Esophagus muscularis mucosa (tissue), 4 donors: ENCODE results near the gene PRAMEF2. TPM values are rescaled to one million over a fixed set of nuclear protein-coding genes. Genes with fewer than 3 reads are reported as not detected.
A peak's percentile ranks its signal among the peaks of the same experiment; 100 is the strongest.
"Not testable (repeated sequence)": the region's sequence is repeated elsewhere in the genome, so short reads cannot be mapped to it uniquely, and the experiment has no call there.

ENCODE experiments used
- DNase-seq: peaks from one replicate; pipeline ENCODE4 v3.0.0-alpha.2; 2017; ENCODE audit errors: extremely low spot score
- H3K27ac ChIP-seq, 4 donors: fragments of 200-600 bp; sonication (generic); replicated peaks in 1 of 4; 1 replicate in 3 of 4; 2 replicates in 1 of 4; pipeline ENCODE4 v1.5.1; 2016 to 2019; ENCODE audit warnings: mild to moderate bottlenecking in 1 of 4
- H3K27me3 ChIP-seq, 4 donors: fragments of 200-600 bp; sonication (generic); one replicate each; pipeline versions ENCODE4 v1.5.1 to v1.6.0; 2016 to 2019
- H3K36me3 ChIP-seq, 4 donors: fragments of 200-600 bp; sonication (generic); one replicate each; pipeline ENCODE4 v1.5.1; 2016 to 2019
- H3K4me1 ChIP-seq, 4 donors: fragments of 200-600 bp; sonication (generic); one replicate each; pipeline ENCODE4 v1.5.1; 2016 to 2019
- H3K4me3 ChIP-seq, 4 donors: fragments of 200-600 bp; sonication (generic); 1 replicate in 2 of 4; 2 replicates in 2 of 4; pipeline ENCODE4 v1.5.1; 2016 to 2019; ENCODE audit warnings: mild to moderate bottlenecking in 4 of 4, moderate library complexity in 1 of 4
- H3K9me3 ChIP-seq, 4 donors: fragments of 200-600 bp; sonication (generic); 1 replicate in 3 of 4; 2 replicates in 1 of 4; pipeline ENCODE4 v1.5.1; 2016 to 2019
- CTCF ChIP-seq, 3 experiments: fragments of 200-600 bp in 2 of 3; fragments of 450-650 bp in 1 of 3; sonication (generic) in 2 of 3; IDR thresholded peaks; one replicate each; pipeline ENCODE4 v1.5.1; 2017 to 2019; ENCODE audit warnings: antibody characterized with exemption in 3 of 3, mild to moderate bottlenecking in 2 of 3, moderate library complexity in 1 of 3
- POLR2A ChIP-seq: fragments of 450-650 bp; IDR thresholded peaks from one replicate; pipeline ENCODE4 v1.6.1; 2017; ENCODE audit warnings: antibody characterized with exemption, moderate library complexity, mild to moderate bottlenecking, low read depth
- POLR2AphosphoS5 ChIP-seq, 2 donors: sonication (generic); formaldehyde crosslinking; IDR thresholded peaks; one replicate each; pipeline ENCODE4 v1.6.1; 2017; ENCODE audit warnings: antibody characterized with exemption in 2 of 2
- WGBS: methylation state at CpG from one replicate; pipeline ENCODE4 v1.1.5; 2018; 5-methylcytosine and 5-hydroxymethylcytosine counted together
- intact Hi-C: fragments of 100-400 bp; cut with DNase I; formaldehyde crosslinking; loops from one replicate; pipeline ENCODE4 v1.15.1; 2023
- total RNA-seq, 4 donors: library from RNA; depleted of rRNA; stranded (reverse); fragments of >200 nt; gene quantifications; one replicate each; pipeline versions ENCODE4 v1.1.0 to v1.2.1, GENCODE V29; 2016

The PRAMEF2 gene
- total RNA-seq, 4 donors from 2014 or later: not detected

DNA sequence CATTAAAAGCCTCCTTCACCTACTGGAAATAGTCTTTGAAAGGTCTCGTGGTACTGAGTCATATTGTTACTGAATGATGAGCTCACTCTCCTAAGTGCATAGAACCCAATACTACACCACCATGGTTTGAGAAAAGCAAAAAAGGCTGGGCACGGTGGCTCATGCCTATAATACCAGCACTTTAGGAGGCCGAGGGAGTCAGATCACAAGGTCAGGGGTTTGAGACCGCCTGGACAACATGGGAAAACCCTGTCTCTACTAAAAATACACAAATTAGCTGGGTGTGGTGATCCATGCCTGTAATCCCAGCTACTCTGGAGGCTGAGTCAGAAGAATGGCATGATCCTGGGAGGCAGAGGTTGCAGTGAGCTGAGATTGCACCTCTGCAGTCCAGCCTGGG lies 5.1 kb upstream of the PRAMEF2 start:
- peaks cover 0 to 5% (median 0%) of the 10 kb centered on the region in 4 donors for H3K27me3 ChIP-seq
- no peaks in the 10 kb centered on the region for H3K36me3 ChIP-seq
- H3K9me3 ChIP-seq: no peaks in the 10 kb centered on the region
- DNase-seq: no peak
- 61% methylated on average over 4 of the region's 4 CpGs for WGBS
- TF ChIP-seq CTCF (IDR thresholded peaks at IDR 0.05) (no peak), POLR2AphosphoS5 (IDR thresholded peaks at IDR 0.05) (no peak), POLR2A (no peak)
- no peak overlapping the region for H3K27ac ChIP-seq
- intact Hi-C loops: no loop called here
- H3K4me1 ChIP-seq: no peaks in the 10 kb centered on the region
- no peak overlapping the region for H3K4me3 ChIP-seq

GRCh38 chr1:12863131-12863880 lies 6.4 kb downstream of the PRAMEF2 start:
- intact Hi-C loops, H3K27me3 ChIP-seq, H3K4me3 ChIP-seq, H3K9me3 ChIP-seq, H3K4me1 ChIP-seq, H3K36me3 ChIP-seq, H3K27ac ChIP-seq: not testable (repeated sequence)
- WGBS: 75% methylated on average over 1 of the region's 7 CpGs
- DNase-seq: peak; percentile 26

DNA sequence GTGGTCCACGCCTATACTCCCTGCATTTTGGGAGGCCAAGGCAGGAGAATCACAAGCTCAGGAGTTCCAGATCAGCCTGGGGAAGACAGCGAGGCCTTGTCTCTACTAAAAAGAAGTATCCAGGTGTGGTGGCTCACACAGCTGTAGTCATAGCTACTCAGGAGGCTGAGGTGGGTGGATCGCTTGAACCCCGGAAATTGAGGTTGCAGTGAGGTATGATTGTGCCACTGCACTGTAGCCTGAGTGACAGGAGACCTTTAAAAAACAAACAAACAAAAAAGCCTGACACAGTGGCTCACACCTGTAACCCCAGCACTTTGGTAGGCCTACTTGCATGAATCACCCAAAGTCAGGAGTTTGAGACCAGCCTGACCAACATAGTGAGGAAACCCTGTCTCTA lies 21.6 kb downstream of the PRAMEF2 start:
- H3K4me1 ChIP-seq, H3K27ac ChIP-seq, intact Hi-C loops, H3K27me3 ChIP-seq, DNase-seq, H3K36me3 ChIP-seq, H3K9me3 ChIP-seq, H3K4me3 ChIP-seq: not testable (repeated sequence)
- WGBS: 93% methylated on average over 2 of the region's 4 CpGs

GRCh38 chr1:12886101-12886500 lies 29.2 kb downstream of the PRAMEF2 start, which contains the start of gene PRAMEF4:
Gene PRAMEF4 (minus strand): TSS chr1:12886201. CDS start chr1:12883394, 2,807 bp downstream.
- intact Hi-C loops, H3K27me3 ChIP-seq, H3K4me1 ChIP-seq, DNase-seq, H3K27ac ChIP-seq, H3K9me3 ChIP-seq, H3K4me3 ChIP-seq, H3K36me3 ChIP-seq: not testable (repeated sequence)
- WGBS: 66% methylated on average over 3 of the region's 3 CpGs

- H3K36me3 ChIP-seq, DNase-seq, H3K4me1 ChIP-seq, intact Hi-C loops, H3K4me3 ChIP-seq, H3K9me3 ChIP-seq, H3K27ac ChIP-seq, H3K27me3 ChIP-seq: not testable (repeated sequence)
- no CpG with 5 or more reads among the region's 1 CpG for WGBS
These were observed 41.3 kb downstream of the PRAMEF2 start, which contains the start of gene PRAMEF10 for GRCh38 chr1:12898170-12898569. Gene PRAMEF10 (minus strand): TSS chr1:12898270. CDS start chr1:12895847, 2,423 bp downstream.

- H3K9me3 ChIP-seq, intact Hi-C loops, H3K4me1 ChIP-seq, DNase-seq, H3K4me3 ChIP-seq, H3K27me3 ChIP-seq, H3K36me3 ChIP-seq, H3K27ac ChIP-seq: not testable (repeated sequence)
These were observed 42.3 kb downstream of the PRAMEF2 start for GRCh38 chr1:12899186-12899585.

GRCh38 chr1:12903793-12904572 lies 47.1 kb downstream of the PRAMEF2 start:
- DNase-seq, H3K36me3 ChIP-seq, H3K4me3 ChIP-seq, H3K27ac ChIP-seq, H3K9me3 ChIP-seq, H3K4me1 ChIP-seq, intact Hi-C loops, H3K27me3 ChIP-seq: not testable (repeated sequence)
- WGBS: 78% methylated on average over 3 of the region's 5 CpGs

Other genes starting within 250 kb of the PRAMEF2 start
- 100 to 1,000 TPM; 130 to 237 (median 200) TPM for gene DHRS3, start 238.9 kb upstream of the PRAMEF2 start, total RNA-seq
- gene AADACL4, start 213.0 kb upstream of the PRAMEF2 start, total RNA-seq: not detected
- gene AADACL3, start 141.0 kb upstream of the PRAMEF2 start, total RNA-seq: not detected
- gene CFAP107, start 110.9 kb upstream of the PRAMEF2 start, total RNA-seq: not detected
- gene PRAMEF12, start 83.3 kb upstream of the PRAMEF2 start, total RNA-seq: not detected
- not detected for gene PRAMEF1, start 65.7 kb upstream of the PRAMEF2 start, total RNA-seq
- not detected for gene PRAMEF11, start 25.7 kb upstream of the PRAMEF2 start, total RNA-seq
- gene HNRNPCL1, start 8.4 kb upstream of the PRAMEF2 start, total RNA-seq: not detected
- not detected for gene PRAMEF4, start 29.1 kb downstream of the PRAMEF2 start, total RNA-seq
- not detected for gene PRAMEF10, start 41.2 kb downstream of the PRAMEF2 start, total RNA-seq
- not detected for gene PRAMEF7, start 59.5 kb downstream of the PRAMEF2 start, total RNA-seq
- not detected for gene PRAMEF6, start 90.5 kb downstream of the PRAMEF2 start, total RNA-seq
- gene PRAMEF27, start 199.5 kb downstream of the PRAMEF2 start, total RNA-seq: not detected
- gene HNRNPCL3, start 203.7 kb downstream of the PRAMEF2 start, total RNA-seq: not detected
- not detected for gene PRAMEF25, start 213.7 kb downstream of the PRAMEF2 start, total RNA-seq